ENCODE results near the gene DIP2C.
"Not testable (repeated sequence)": the region's sequence is repeated elsewhere in the genome, so short reads cannot be mapped to it uniquely, and the experiment has no call there.

The DIP2C gene

GRCh38 chr10:338171-339037, 351.1 kb downstream of the DIP2C start:
- no peak for DNase-seq

DNA sequence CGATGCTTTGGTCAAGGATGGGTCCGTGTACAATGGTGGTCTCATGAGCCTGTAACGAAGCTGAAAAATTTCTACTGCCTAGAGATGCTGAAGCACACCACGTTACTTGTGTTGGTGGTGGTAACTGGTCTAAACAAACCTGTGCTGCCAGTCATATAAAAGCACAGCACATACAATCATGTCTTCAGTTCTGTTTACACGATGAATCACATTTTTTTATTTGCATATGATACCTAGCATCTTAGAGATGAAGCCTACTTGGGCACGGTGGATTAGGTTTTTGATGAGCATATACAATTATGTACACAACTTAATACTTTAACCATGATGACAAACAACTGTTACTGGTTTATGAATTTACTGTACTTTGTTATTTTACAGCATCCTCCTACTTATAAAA, 353.2 kb downstream of the DIP2C start:
- no peak for DNase-seq

GRCh38 chr10:335151-335800, 354.2 kb downstream of the DIP2C start:
- DNase-seq = no peak

DNA sequence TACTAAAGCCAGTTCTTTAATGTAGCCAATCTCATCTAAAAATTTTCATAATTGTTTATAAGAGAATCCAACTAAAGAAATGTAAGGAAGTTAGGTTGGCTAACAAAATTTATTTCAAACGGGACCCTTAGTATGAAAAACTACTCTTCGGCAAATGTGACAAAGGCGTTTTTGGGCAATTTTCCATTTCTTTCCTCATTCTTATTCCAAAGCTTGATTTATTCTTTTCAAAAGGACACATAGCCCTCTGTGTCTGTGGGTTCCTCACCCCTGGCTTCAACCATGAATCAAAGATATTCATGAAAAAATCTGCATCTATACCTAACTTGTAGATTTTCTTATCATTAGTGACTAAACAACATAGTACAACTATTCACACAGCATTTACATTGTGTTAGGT, 358.3 kb downstream of the DIP2C start:
- DNase-seq = no peak

DNA sequence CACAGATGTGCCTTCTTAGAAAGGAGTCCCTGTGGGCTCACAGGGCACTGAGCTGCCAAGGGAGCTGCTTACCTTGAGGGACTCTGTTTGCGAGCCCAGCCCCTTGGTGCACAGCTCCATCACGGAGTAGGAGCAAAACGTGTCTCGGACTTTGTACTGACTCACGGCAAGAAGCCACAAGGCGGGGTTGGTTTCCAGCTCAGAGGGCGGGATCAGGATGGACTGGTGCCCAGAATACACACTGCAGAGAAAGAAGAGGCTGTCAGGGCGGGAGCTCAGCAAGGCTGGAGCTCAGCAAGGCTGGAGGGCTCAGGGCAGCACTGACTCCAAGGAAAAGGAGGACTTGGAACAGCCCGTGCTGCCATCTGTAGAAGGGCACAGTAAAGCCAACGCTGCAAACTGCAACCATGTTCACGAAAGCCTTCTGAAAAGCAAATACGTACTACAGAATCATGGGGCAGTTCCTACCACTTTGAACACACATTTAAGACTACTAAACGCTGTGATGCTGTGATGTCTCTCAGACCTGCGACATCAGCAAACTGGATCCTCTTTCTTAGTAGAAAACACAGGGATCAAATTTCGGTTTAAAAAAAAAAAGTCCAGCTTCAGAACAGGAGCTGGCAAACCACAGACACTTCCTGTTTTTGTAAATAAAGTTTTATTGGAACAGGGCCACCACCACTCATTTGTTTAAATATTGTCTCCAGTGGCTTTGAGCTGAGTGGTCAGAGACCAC, 359.9 kb downstream of the DIP2C start:
- DNase-seq = no peak

DNA sequence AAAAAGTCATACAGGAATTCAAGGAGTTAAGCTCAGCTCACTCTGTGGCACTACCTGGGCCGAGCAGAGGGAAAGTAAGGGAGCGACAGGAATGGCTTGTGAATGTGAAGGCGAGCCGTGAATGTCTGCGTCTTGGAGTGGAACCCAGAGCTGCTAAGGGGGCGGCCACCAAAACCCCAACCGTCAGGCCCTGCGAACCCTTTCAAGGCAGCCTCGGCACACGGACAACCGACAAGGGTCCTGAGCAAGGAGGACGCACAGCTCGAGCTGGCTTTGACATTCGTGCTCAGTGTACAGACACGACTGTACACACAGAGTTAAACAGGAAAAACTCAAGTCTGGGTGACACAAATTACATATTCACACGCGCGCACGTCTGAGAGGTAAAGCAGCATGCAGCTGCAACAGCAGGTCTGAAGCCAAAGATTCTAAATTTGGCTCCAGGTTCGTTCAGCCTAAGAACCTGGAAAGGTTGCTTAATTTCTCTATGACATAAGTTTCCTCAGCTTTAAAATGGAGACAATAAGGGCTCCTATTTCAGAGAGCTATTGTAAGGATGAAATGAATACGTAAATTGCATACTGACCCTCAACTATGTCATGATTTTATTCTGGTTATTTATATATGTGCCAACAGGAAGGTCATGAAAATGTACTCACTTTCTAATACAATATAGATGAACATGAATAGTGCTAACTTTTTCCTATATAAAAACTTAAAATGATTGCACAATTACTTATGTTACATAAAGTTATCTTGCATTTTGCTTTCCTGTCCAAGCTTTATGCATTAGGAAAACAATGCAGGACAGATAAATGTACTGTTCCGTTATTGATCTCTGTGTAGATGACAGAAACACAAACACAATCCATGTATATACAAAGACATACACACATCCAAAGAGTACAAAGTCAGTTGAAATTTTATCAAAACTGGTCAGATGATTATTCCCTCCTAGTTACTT, 361.3 kb downstream of the DIP2C start:
- DNase-seq = no peak

DNA sequence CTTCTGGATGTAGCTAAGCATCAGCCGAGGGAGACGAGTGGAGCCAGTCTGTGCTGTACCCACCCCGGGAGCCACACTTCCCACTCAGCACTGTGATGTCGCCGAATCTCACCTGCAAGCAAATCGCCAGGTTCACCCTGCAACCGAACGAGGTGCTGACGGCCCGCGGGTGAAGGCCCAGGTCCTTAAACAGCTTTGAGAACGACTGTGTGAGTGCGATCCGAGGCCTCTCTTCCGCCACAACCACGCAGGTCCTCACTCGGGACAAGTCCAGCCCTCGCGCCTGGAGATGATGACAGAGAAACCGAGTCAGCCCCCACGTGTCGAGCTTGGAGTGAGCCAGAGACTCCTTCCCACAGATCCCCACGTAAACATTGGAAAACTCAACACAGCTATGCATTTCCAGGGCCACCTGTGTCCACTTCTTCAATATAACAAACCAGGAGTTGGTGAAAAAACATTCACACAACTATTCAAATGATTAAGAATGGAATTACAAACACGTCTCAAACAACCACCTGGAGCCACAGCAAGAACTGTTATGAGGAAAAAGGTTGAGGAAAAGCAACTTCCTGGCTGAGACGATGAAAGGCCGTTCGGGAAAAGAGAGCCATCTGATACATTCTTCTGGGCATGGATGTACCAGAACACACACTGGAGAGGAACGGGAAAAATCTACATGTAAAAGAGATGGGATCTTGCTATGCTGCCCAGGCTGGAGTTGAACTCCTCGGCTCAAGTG, 362.4 kb downstream of the DIP2C start:
- no peak for DNase-seq

DNA sequence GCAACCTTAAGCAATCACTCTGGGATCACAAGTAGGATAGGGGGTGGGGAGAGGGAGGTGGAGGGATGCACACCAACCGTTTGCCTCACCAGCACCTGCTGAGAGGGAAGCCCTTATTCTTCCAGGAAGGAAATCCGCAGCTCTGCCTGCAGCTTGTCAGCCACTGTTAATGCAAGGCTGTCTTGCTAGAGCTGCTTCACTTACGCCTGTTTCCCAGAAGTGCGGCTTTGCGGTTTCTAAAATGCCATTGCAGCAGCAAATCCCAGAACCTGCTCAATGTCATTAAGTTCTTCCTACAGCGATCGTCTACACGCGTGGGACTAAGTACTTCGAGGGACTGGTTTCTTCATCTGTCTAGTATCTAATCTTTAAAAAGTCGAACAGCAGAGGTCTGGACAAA, 363.1 kb downstream of the DIP2C start:
- no peak for DNase-seq

DNA sequence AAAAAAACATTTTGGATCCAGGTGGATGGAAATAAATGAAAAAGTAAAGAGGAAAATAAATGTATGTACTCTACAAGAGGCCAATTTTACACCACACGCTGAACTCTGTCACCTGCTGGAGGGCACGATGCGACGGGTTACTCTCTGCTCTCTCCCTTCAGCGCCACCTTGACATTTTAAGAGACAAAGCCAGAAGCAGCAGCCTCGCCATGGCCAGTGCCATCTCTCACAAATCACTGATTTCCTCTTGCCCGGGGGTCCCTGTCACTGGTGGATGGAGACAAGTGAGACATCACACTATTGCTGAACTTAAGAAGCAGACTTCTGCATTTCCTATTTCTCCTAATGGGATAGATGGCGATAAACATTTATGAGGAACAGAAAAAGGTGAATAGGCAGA, 364.2 kb downstream of the DIP2C start:
- no peak for DNase-seq

DNA sequence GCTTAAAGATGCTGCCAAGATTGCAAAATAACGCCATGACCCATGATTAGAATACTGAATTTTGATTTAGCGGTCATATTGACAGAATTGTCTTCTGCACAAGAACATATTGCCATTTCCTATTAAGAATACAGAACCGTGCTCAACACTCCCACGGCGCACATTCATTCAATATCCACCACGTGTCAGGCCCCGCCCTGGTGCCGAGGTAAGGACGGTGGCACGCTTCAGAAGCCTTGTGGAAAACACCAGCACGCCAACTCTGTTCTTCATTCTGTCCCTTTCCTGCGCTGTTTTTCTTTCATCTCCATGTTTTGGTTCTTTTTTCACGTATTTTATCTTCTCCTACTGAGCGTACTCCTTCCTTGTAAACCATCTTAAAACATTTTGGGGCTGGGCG, 364.9 kb downstream of the DIP2C start:
- DNase-seq = no peak

DNA sequence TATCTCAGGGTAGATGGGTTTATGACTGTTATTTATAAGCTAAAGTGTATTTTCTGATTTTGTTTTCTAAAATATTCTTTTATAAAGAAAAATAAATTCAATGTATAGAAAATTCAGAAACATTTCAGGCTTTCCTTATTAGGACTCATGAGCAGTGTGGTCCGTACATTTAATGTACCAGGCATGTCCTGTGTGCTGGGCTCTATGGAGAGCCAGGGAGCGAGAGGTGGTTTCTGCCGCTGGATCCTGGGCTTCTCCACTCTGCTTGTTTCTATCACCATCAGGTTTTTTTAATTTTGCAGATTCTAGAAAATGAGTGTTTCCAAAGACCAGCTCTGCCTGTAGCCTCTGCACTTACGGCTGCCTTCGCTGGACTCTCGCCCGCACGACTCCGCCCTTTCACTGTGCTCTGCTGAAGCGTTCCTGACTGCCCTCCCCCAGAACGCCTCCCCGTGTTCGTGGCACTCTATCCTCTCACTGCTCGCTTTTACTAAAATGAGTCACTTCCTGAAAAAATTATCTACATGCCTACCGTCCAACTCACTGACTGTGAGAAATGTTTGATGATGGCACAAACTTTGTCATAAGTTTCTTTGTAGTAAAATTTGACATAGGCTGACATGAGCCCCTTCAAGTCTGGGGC, 365.7 kb downstream of the DIP2C start:
- DNase-seq = no peak

- not testable (repeated sequence) for DNase-seq
Observed at GRCh38 chr10:323046-323445, 366.4 kb downstream of the DIP2C start.

- DNase-seq = no peak
Observed at GRCh38 chr10:320771-321170, 368.7 kb downstream of the DIP2C start.

- DNase-seq = no peak
Observed at GRCh38 chr10:317926-318325, 371.5 kb downstream of the DIP2C start.

GRCh38 chr10:317271-317769, 372.1 kb downstream of the DIP2C start:
- DNase-seq = no peak

DNA sequence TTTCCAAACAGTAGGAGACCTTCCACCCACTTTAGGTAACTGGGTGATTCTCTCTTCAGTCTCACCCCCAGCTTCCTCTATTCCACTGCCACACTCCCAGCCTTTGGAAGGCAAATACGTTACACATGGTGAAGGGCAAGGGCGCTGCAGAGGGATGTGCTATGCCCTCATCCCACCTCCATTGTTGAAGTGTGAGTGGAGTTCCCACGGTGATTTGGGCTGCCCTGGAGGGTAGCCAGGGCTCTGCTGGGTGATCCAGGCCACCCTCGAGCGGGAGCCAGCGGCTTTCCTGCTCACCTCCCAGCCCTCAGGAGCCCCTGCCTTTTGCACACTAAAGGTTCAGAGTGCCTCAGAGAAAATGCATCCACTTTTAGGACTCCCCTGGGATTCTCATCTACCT, 373.1 kb downstream of the DIP2C start:
- no peak for DNase-seq

- no peak for DNase-seq
Observed at GRCh38 chr10:314871-315270, 374.6 kb downstream of the DIP2C start.

DNA sequence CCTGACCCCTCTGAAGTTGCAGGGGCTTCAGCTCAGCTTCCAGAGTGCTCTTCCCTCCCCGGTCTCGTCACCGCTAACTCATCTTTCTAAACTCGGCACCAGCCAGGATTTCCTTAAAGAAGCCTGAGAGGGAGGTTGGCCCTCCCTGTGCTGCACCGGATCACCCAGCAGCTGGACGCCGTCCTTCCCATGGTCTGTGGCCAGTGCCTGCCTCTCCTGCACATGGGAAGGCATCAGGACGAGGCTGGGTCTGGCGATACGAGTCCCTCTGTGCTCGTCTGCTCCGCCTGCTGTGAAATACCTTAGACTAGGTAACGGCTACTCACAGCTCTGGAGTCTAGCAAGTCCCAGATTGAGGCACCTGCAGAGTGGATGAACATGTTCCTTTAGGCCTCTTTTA, 375.1 kb downstream of the DIP2C start:
- DNase-seq = no peak

- no peak for DNase-seq
Observed at GRCh38 chr10:311901-312665, 377.4 kb downstream of the DIP2C start.

DNA sequence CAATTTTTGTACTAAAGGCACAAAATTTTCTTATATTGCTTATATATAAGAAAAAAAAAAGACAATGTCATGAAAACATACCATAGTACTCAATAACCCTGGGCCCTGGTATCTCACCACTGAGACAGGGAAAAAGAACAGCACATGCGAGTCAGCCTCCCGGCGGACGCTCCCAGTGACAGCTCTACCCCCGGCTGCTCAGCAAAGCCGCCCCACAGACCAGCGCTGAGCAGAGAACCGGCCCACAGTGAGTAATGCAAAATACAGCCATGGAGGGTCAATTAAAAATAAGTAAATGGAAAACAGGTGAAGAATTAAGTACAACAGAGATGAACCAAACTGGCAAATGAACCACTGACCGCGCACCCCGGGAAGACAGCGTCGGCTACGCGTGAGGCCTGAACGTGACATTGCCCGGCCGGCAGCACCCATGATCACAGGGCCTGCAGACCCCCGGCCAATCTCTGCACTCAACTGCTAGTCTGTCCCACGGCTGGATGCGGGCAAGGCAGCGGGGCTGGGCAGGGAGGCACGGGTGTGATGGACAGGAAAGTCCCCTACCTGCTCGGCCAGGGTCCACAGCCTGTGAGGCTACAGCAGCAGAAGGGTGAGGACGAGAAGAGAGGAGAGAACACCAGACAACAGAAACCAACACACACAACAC, 378.4 kb downstream of the DIP2C start:
- no peak for DNase-seq

Measured in SIG-M5 (cell line).